Measurements from ENCODE around the gene C11orf42. TPM values are rescaled to one million over a fixed set of nuclear protein-coding genes. Genes with fewer than 3 reads are reported as not detected.

The C11orf42 gene
- total RNA-seq, 1 experiment from 2014 or later: not detected

DNA sequence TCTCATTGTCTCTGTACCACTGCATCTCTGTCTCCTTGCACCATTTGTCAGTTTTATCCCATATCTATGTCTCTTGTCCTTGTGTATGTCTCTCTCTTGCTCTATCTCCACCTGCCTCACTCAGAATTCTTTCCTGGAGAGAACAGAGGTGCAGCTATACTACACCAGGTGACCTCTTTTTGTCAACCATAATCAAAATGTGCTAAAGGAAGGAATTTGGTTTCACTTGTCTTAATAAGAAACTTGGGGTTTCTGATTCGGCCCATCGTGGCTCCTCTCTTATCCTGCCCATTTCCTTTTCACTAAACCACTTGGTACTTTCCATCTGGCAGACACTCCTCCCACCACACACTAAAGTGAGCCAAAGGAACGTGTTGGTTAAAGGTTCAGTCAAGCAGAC is 2.0 kb upstream of the C11orf42 start:
- peaks cover 7% of the 10 kb centered on the region for H3K4me1 ChIP-seq (ENCODE audit: insufficient read depth, low read length, poor library complexity, severe bottlenecking)
- BruUV-seq (replicated peaks): no TSS peak
- CTCF ChIA-PET: no interaction called here
- TF ChIP-seq EZH2 (IDR thresholded peaks at IDR 0.05; ENCODE audit: borderline replicate concordance, low read depth, low read length, poor library complexity, severe bottlenecking): no peak
- TF ChIP-seq, protein P1, sequence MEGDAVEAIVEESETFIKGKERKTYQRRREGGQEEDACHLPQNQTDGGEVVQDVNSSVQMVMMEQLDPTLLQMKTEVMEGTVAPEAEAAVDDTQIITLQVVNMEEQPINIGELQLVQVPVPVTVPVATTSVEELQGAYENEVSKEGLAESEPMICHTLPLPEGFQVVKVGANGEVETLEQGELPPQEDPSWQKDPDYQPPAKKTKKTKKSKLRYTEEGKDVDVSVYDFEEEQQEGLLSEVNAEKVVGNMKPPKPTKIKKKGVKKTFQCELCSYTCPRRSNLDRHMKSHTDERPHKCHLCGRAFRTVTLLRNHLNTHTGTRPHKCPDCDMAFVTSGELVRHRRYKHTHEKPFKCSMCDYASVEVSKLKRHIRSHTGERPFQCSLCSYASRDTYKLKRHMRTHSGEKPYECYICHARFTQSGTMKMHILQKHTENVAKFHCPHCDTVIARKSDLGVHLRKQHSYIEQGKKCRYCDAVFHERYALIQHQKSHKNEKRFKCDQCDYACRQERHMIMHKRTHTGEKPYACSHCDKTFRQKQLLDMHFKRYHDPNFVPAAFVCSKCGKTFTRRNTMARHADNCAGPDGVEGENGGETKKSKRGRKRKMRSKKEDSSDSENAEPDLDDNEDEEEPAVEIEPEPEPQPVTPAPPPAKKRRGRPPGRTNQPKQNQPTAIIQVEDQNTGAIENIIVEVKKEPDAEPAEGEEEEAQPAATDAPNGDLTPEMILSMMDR (conservative IDR thresholded peaks at IDR 0.05; ENCODE audit: low read depth, low read length): no peak
- no peak overlapping the region for H3K27ac ChIP-seq (ENCODE audit: low read depth, low read length, poor library complexity, severe bottlenecking)
- H3K4me3 ChIP-seq (ENCODE audit: low read depth, low read length, poor library complexity, severe bottlenecking): no peak overlapping the region
- H3K27me3 ChIP-seq (replicated peaks; ENCODE audit: insufficient read depth, low read depth, low read length, poor library complexity): no peaks in the 10 kb centered on the region
- intact Hi-C loops (cut with micrococcal nuclease; ENCODE audit: unreplicated experiment): no loop called here
- H3K36me3 ChIP-seq (ENCODE audit: insufficient read depth, low read length, poor library complexity, severe bottlenecking): peaks cover 3% of the 10 kb centered on the region
- no peak for DNase-seq (ENCODE audit: low spot score)
- H3K9me3 ChIP-seq (ENCODE audit: low read depth, low read length, poor library complexity, severe bottlenecking): no peaks in the 10 kb centered on the region
- POLR2A ChIA-PET (ENCODE audit: low non-redundant PET): no interaction called here

DNA sequence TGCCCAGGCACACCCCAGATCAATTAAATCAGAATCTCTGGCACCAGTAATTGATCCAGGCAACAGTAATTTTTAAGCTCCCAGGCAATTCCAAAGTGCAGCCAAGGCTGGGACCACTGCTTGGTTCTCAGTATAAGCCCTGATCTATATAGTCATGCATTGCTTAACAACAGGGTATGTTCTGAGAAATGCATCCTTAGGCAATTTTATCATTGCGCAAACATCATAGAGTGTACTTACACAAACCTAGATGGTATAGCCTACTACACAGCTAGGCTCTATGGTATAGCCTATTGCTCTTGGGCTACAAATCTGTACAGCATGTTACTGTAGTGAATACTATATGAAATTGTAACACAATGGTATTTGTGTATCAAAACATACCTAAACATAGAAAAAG is 651 bp upstream of the C11orf42 start:
- H3K4me1 ChIP-seq (ENCODE audit: insufficient read depth, low read length, poor library complexity, severe bottlenecking): peaks cover 7% of the 10 kb centered on the region
- POLR2A ChIA-PET (ENCODE audit: low non-redundant PET): no interaction called here
- peaks cover 3% of the 10 kb centered on the region for H3K36me3 ChIP-seq (ENCODE audit: insufficient read depth, low read length, poor library complexity, severe bottlenecking)
- BruUV-seq (replicated peaks): no TSS peak
- CTCF ChIA-PET: no interaction called here
- intact Hi-C loops (cut with micrococcal nuclease; ENCODE audit: unreplicated experiment): no loop called here
- TF ChIP-seq EZH2 (IDR thresholded peaks at IDR 0.05; ENCODE audit: borderline replicate concordance, low read depth, low read length, poor library complexity, severe bottlenecking): no peak
- TF ChIP-seq, protein P1 (conservative IDR thresholded peaks at IDR 0.05; ENCODE audit: low read depth, low read length): no peak
- H3K4me3 ChIP-seq (ENCODE audit: low read depth, low read length, poor library complexity, severe bottlenecking): no peak overlapping the region
- H3K9me3 ChIP-seq (ENCODE audit: low read depth, low read length, poor library complexity, severe bottlenecking): no peaks in the 10 kb centered on the region
- H3K27me3 ChIP-seq (replicated peaks; ENCODE audit: insufficient read depth, low read depth, low read length, poor library complexity): no peaks in the 10 kb centered on the region
- DNase-seq (ENCODE audit: low spot score): no peak
- no peak overlapping the region for H3K27ac ChIP-seq (ENCODE audit: low read depth, low read length, poor library complexity, severe bottlenecking)

DNA sequence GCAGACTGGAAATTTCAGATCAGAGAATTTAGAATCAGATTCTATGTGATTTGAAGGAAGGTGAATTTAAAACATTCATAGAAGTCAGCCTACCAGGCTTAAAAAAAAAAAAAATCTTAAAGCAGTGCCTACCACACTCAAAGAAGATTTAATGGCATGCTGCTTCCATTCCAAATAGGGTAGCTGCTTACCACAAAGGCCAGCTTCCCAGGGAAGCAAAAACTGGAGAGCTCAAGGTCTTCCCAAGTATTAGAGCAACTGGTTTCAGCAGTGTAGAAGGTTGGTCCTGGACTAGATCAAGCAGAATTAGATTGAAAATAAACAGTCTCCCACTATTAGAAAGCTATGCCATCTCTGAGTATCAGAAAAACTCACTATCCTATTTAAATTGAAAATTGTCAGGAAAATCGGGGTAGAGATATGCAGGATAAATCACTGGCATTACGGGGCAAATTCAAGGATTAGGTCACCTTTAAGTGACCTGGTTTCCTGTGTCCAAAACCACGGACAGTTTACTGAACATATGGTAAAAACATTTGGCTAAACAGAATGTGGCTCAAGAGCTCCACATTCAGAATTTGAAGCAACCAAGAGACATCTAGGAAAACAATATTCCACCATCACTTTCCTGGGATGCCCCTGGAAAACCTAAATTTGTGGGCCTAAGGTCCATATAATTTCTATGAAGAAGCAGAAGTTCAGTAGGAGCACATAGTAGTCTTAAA is 1.3 kb downstream of the C11orf42 start:
- no peaks in the 10 kb centered on the region for H3K9me3 ChIP-seq (ENCODE audit: low read depth, low read length, poor library complexity, severe bottlenecking)
- POLR2A ChIA-PET (ENCODE audit: low non-redundant PET): no interaction called here
- no peaks in the 10 kb centered on the region for H3K4me1 ChIP-seq (ENCODE audit: insufficient read depth, low read length, poor library complexity, severe bottlenecking)
- no peak for DNase-seq (ENCODE audit: low spot score)
- no peak overlapping the region for H3K4me3 ChIP-seq (ENCODE audit: low read depth, low read length, poor library complexity, severe bottlenecking)
- no peak overlapping the region for H3K27ac ChIP-seq (ENCODE audit: low read depth, low read length, poor library complexity, severe bottlenecking)
- H3K36me3 ChIP-seq (ENCODE audit: insufficient read depth, low read length, poor library complexity, severe bottlenecking): peaks cover 3% of the 10 kb centered on the region
- no TSS peak for BruUV-seq (replicated peaks)
- CTCF ChIA-PET: no interaction called here
- H3K27me3 ChIP-seq (replicated peaks; ENCODE audit: insufficient read depth, low read depth, low read length, poor library complexity): no peaks in the 10 kb centered on the region
- intact Hi-C loops (cut with micrococcal nuclease; ENCODE audit: unreplicated experiment): no loop called here
- TF ChIP-seq, protein P1 (conservative IDR thresholded peaks at IDR 0.05; ENCODE audit: low read depth, low read length): no peak
- no peak for TF ChIP-seq EZH2 (IDR thresholded peaks at IDR 0.05; ENCODE audit: borderline replicate concordance, low read depth, low read length, poor library complexity, severe bottlenecking)
